Neural cell (in vitro differentiated cells): ENCODE measurements around the gene UBL3.

Source experiments
- CTCF ChIP-seq: fragments of 450-650 bp; IDR thresholded peaks from 2 replicates; pipeline ENCODE4 v1.5.1; 2014; ENCODE audit warnings: antibody characterized with exemption, mild to moderate bottlenecking, moderate library complexity; ENCODE audit not compliant: poor library complexity, severe bottlenecking
- EP300 ChIP-seq: fragments of 450-650 bp; conservative IDR thresholded peaks from 2 replicates; pipeline ENCODE4 v1.6.1; 2014; ENCODE audit warnings: antibody characterized with exemption, mild to moderate bottlenecking, moderate library complexity; ENCODE audit not compliant: poor library complexity, severe bottlenecking
- EZH2 ChIP-seq: fragments of 200-600, 300-800 bp; shearing (Covaris generic), sonication (generic); IDR thresholded peaks from 2 replicates; pipeline ENCODE4 v1.6.1; 2014; ENCODE audit warnings: antibody characterized with exemption, low read length, borderline replicate concordance, mild to moderate bottlenecking; ENCODE audit not compliant: insufficient read depth, poor library complexity, severe bottlenecking
- POLR2AphosphoS5 ChIP-seq: IDR thresholded peaks from 2 replicates; pipeline ENCODE4 v1.6.1; 2012
- RAD21 ChIP-seq: fragments of 450-650 bp; conservative IDR thresholded peaks from 2 replicates; pipeline ENCODE4 v1.6.1; 2014; ENCODE audit warnings: antibody characterized with exemption, mild to moderate bottlenecking, moderate library complexity
- SMC3 ChIP-seq: fragments of 450-650 bp; conservative IDR thresholded peaks from 2 replicates; pipeline ENCODE4 v1.6.1; 2014; ENCODE audit warnings: antibody characterized with exemption, mild to moderate bottlenecking, moderate library complexity; ENCODE audit not compliant: poor library complexity
- TAF1 ChIP-seq: IDR thresholded peaks from 2 replicates; pipeline ENCODE4 v1.6.1; 2012; ENCODE audit warnings: low read depth

DNA sequence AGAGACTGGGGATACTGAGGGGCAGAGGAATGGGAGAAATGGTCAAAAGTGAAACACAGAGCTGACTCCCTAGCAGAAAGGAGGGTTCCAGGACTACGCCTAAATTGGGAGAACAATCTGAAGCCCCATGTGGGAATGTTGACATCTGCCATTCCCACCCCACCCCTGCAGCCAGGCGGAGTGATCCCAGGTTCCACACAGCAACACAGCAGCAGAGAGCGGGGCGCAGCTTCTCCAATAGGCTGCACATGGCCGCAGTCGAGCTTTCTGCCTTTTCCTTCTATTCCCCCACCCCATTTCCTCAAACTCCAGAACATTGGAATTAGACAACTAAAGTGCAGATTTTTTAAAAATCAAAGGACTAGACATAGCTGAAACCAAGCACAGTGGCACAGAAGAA, 104.7 kb downstream of the UBL3 start:
- no peak for TF ChIP-seq POLR2AphosphoS5
- TF ChIP-seq EP300 = no peak
- TF ChIP-seq CTCF = no peak
- TF ChIP-seq RAD21 = no peak
- TF ChIP-seq TAF1 = no peak
- TF ChIP-seq EZH2 = no peak
- no peak for TF ChIP-seq SMC3
